NT2/D1 (cell line): ENCODE data around the gene XPR1.

Experiments used
- YY1 ChIP-seq: IDR thresholded peaks from 2 replicates; pipeline ENCODE4 v1.6.1; 2011; ENCODE audit not compliant: insufficient read length, insufficient read depth
- ZNF274 ChIP-seq: IDR thresholded peaks from 2 replicates; pipeline ENCODE4 v1.6.1; 2011; ENCODE audit warnings: mild to moderate bottlenecking, low read depth, low read length

GRCh38 chr1:180928331-180929230 lies 296.8 kb downstream of the XPR1 start:
- TF ChIP-seq YY1 (no peak), ZNF274 (no peak)
